GM18867 (cell line): ENCODE results near the gene SEPHS2.
A peak's percentile ranks its signal among the peaks of the same experiment; 100 is the strongest.
"Not testable (repeated sequence)": the region's sequence is repeated elsewhere in the genome, so short reads cannot be mapped to it uniquely, and the experiment has no call there.

Source experiments
- ATAC-seq: cut with Tn5 transposase; IDR thresholded peaks from one replicate; pipeline ENCODE4 v1.9.1; 2021; ENCODE audit warnings: mild to moderate bottlenecking, moderate library complexity; ENCODE audit not compliant: unreplicated experiment

The SEPHS2 gene

GRCh38 chr16:30445408-30446202, at the start of gene SEPHS2:
Gene SEPHS2 (minus strand): TSS chr16:30445874. CDS start chr16:30445727, 147 bp downstream.
- peak; percentile 82 for ATAC-seq

GRCh38 chr16:30494709-30495108, 49.0 kb upstream of the SEPHS2 start:
- ATAC-seq, result no peak

GRCh38 chr16:30493941-30494488, 48.3 kb upstream of the SEPHS2 start:
- ATAC-seq, result no peak

GRCh38 chr16:30491744-30492308, 46.2 kb upstream of the SEPHS2 start:
- ATAC-seq, result no peak

GRCh38 chr16:30491229-30491628, 45.6 kb upstream of the SEPHS2 start:
- ATAC-seq, result no peak

GRCh38 chr16:30490210-30490609, 44.5 kb upstream of the SEPHS2 start:
- no peak for ATAC-seq

- ATAC-seq, result no peak
These were observed 43.3 kb upstream of the SEPHS2 start for GRCh38 chr16:30488764-30489605.

- no peak for ATAC-seq
These were observed 40.3 kb upstream of the SEPHS2 start for GRCh38 chr16:30485818-30486436.

- ATAC-seq, result no peak
These were observed 39.2 kb upstream of the SEPHS2 start for GRCh38 chr16:30484887-30485286.

GRCh38 chr16:30482366-30482765, 36.7 kb upstream of the SEPHS2 start:
- ATAC-seq, result no peak

GRCh38 chr16:30481381-30481780, 35.7 kb upstream of the SEPHS2 start:
- no peak for ATAC-seq

GRCh38 chr16:30478766-30479478, 33.2 kb upstream of the SEPHS2 start:
- no peak for ATAC-seq

GRCh38 chr16:30477773-30478172, 32.1 kb upstream of the SEPHS2 start:
- not testable (repeated sequence) for ATAC-seq

GRCh38 chr16:30476991-30477390, 31.3 kb upstream of the SEPHS2 start:
- ATAC-seq, result no peak

- no peak for ATAC-seq
These were observed 29.0 kb upstream of the SEPHS2 start for GRCh38 chr16:30474684-30475083.

- no peak for ATAC-seq
These were observed 28.4 kb upstream of the SEPHS2 start for GRCh38 chr16:30474074-30474452.

- no peak for ATAC-seq
These were observed 27.8 kb upstream of the SEPHS2 start for GRCh38 chr16:30473231-30474073.

- peak; percentile 50 for ATAC-seq
These were observed 26.8 kb upstream of the SEPHS2 start, which contains the start of gene ITGAL for GRCh38 chr16:30472328-30472942. Gene ITGAL (plus strand): TSS chr16:30472742. CDS start chr16:30472838, 96 bp downstream.

GRCh38 chr16:30470632-30470995, 24.9 kb upstream of the SEPHS2 start:
- no peak for ATAC-seq
